GM23248 (cell line): ENCODE measurements around the gene ALDH1A2.

Source experiments
- EZH2 ChIP-seq: fragments of 200-600 bp; sonication (generic); IDR thresholded peaks from 2 replicates; pipeline ENCODE4 v1.6.1; 2018; ENCODE audit warnings: antibody characterized with exemption, mild to moderate bottlenecking; ENCODE audit not compliant: insufficient read depth, poor library complexity, severe bottlenecking
- EZH2phosphoT487 ChIP-seq: fragments of 200-600 bp; sonication (generic); IDR thresholded peaks from 2 replicates; pipeline ENCODE4 v1.6.1; 2018; ENCODE audit warnings: antibody characterized with exemption, moderate library complexity, mild to moderate bottlenecking, low read depth; ENCODE audit not compliant: insufficient read depth

DNA sequence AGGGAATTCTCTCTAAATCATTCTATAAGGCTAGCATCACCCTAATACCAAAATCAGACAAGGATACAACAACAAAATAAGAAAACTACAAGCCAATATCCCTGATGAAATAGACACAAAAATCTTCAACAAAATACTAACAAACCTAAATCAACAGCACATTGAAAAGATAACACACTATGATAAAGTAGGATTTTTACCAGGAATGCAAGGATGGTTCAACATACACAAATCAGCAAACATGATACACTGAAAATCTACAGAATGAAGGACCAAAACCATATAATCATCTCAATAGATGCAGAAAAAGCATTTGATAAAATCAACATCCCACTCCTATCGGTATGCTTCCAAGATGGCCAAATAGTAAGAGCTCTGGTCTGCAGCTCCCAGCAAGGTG lies 39.5 kb downstream of the ALDH1A2 start:
- TF ChIP-seq EZH2phosphoT487 (no peak), EZH2 (no peak)
